ENCODE measurements around the gene STXBP5.

STXBP5 gene

GRCh38 chr6:147322299-147323162, 118.3 kb downstream of the STXBP5 start:
- TF ChIP-seq CTCF (IDR thresholded peaks at IDR 0.05) = no peak
- intact Hi-C loops (cut with DNase I; ENCODE audit: low total_unique reads) = no loop called here
- peak overlapping the region in 1 of 2 donors; percentile 10 for H3K27ac ChIP-seq
- H3K4me3 ChIP-seq = no peak overlapping the region
- no peak for DNase-seq
- peaks cover 19 to 35% (median 28%) of the 10 kb centered on the region in 3 donors for H3K36me3 ChIP-seq
- no peaks in the 10 kb centered on the region for H3K9me3 ChIP-seq
- no peaks in the 10 kb centered on the region for H3K27me3 ChIP-seq
- H3K4me1 ChIP-seq = peaks cover 0 to 16% (median 2%) of the 10 kb centered on the region in 4 donors

- DNase-seq = no peak
- H3K4me3 ChIP-seq = no peak overlapping the region
- no peak for TF ChIP-seq CTCF (IDR thresholded peaks at IDR 0.05)
- intact Hi-C loops (cut with DNase I; ENCODE audit: low total_unique reads) = no loop called here
- H3K27me3 ChIP-seq = no peaks in the 10 kb centered on the region
- peaks cover 0 to 16% (median 2%) of the 10 kb centered on the region in 4 donors for H3K4me1 ChIP-seq
- H3K36me3 ChIP-seq = peaks cover 28 to 37% (median 32%) of the 10 kb centered on the region in 3 donors
- H3K9me3 ChIP-seq = no peaks in the 10 kb centered on the region
- H3K27ac ChIP-seq = no peak overlapping the region
These were observed 121.3 kb downstream of the STXBP5 start for GRCh38 chr6:147325557-147325956.

GRCh38 chr6:147331401-147331800, 127.2 kb downstream of the STXBP5 start:
- H3K27me3 ChIP-seq = no peaks in the 10 kb centered on the region
- DNase-seq = no peak
- H3K27ac ChIP-seq = no peak overlapping the region
- intact Hi-C loops (cut with DNase I; ENCODE audit: low total_unique reads) = no loop called here
- H3K4me3 ChIP-seq = no peak overlapping the region
- peaks cover 19 to 26% (median 21%) of the 10 kb centered on the region in 3 donors for H3K36me3 ChIP-seq
- no peaks in the 10 kb centered on the region for H3K9me3 ChIP-seq
- no peaks in the 10 kb centered on the region for H3K4me1 ChIP-seq
- TF ChIP-seq CTCF (IDR thresholded peaks at IDR 0.05) = no peak

GRCh38 chr6:147337921-147338320, 133.7 kb downstream of the STXBP5 start:
- Histone ChIP-seq H3K9me3 (no peaks in the 10 kb centered on the region), H3K36me3 (peaks cover 7 to 21% (median 13%) of the 10 kb centered on the region in 3 donors), H3K4me3 (no peak overlapping the region), H3K27ac (no peak overlapping the region), H3K4me1 (no peaks in the 10 kb centered on the region), H3K27me3 (no peaks in the 10 kb centered on the region)
- intact Hi-C loops (cut with DNase I; ENCODE audit: low total_unique reads) = no loop called here
- DNase-seq = no peak
- TF ChIP-seq CTCF (IDR thresholded peaks at IDR 0.05) = no peak

GRCh38 chr6:147341486-147341885, 137.3 kb downstream of the STXBP5 start:
- DNase-seq = no peak
- H3K4me1 ChIP-seq = no peaks in the 10 kb centered on the region
- no peak overlapping the region for H3K4me3 ChIP-seq
- no peak for TF ChIP-seq CTCF (IDR thresholded peaks at IDR 0.05)
- intact Hi-C loops (cut with DNase I; ENCODE audit: low total_unique reads) = no loop called here
- no peaks in the 10 kb centered on the region for H3K27me3 ChIP-seq
- H3K36me3 ChIP-seq = peaks cover 15 to 21% (median 19%) of the 10 kb centered on the region in 3 donors
- no peaks in the 10 kb centered on the region for H3K9me3 ChIP-seq
- no peak overlapping the region for H3K27ac ChIP-seq
